BLaER1 treated with 17β-estradiol and CSF1 and Interleukin-3, amounts not matched to agents 10 nM and 100 nM (cell line): ENCODE data around the gene CDK1.

Experiments
- H3K27ac ChIP-seq, 11 experiments: shearing (Covaris generic); formaldehyde crosslinking; 2 replicates each; pipeline ENCODE4 v1.8.1; 2022
- H3K27me3 ChIP-seq, 11 experiments: shearing (Covaris generic); formaldehyde crosslinking; 2 replicates each; pipeline ENCODE4 v1.8.1; 2022
- H3K36me3 ChIP-seq, 11 experiments: shearing (Covaris generic); formaldehyde crosslinking; 2 replicates each; pipeline ENCODE4 v1.8.1; 2022
- H3K4me1 ChIP-seq, 10 experiments: shearing (Covaris generic); formaldehyde crosslinking; 2 replicates each; pipeline ENCODE4 v1.8.1; 2022
- H3K4me2 ChIP-seq, 11 experiments: shearing (Covaris generic); formaldehyde crosslinking; 2 replicates each; pipeline ENCODE4 v1.8.1; 2022
- H3K4me3 ChIP-seq, 10 experiments: shearing (Covaris generic); formaldehyde crosslinking; 2 replicates each; pipeline ENCODE4 v1.8.1; 2022
- H3K9ac ChIP-seq, 11 experiments: shearing (Covaris generic); formaldehyde crosslinking; 2 replicates each; pipeline ENCODE4 v1.8.1; 2022
- H3K9me3 ChIP-seq, 11 experiments: shearing (Covaris generic); formaldehyde crosslinking; replicated peaks in 1 of 11; 2 replicates each; pipeline ENCODE4 v1.8.1; 2022
- H4K20me1 ChIP-seq, 11 experiments: shearing (Covaris generic); formaldehyde crosslinking; 2 replicates each; pipeline ENCODE4 v1.8.1; 2022
- Cebpa-rat ChIP-seq, 11 experiments: shearing (Covaris generic); IDR thresholded peaks; 2 replicates each; pipeline ENCODE4 v1.8.1; 2022

CDK1 gene

GRCh38 chr10:60778214-60778970 is at the start of gene CDK1:
Gene CDK1 (plus strand): TSS chr10:60778478. CDS start chr10:60780166, 1,688 bp downstream.
- peak within 1 kb of the TSS; percentile 88 to 100 (median 93) for H3K4me2 ChIP-seq
- no peak for TF ChIP-seq Cebpa-rat (IDR thresholded peaks at IDR 0.05)
- no peaks in the 10 kb centered on the region for H3K27me3 ChIP-seq
- 0 out of 22 replicates have a peak, but pooled peaks cover 0 to 5% (median 0%) of the 10 kb centered on the region in 11 experiments for H3K9me3 ChIP-seq
- H3K9ac ChIP-seq = peak within 1 kb of the TSS; percentile 81 to 97 (median 94)
- H4K20me1 ChIP-seq = peaks cover 0 to 47% (median 6%) of the 10 kb centered on the region in 11 experiments; a peak in 9 of 22 replicates
- peaks cover 17 to 46% (median 28%) of the 10 kb centered on the region in 10 experiments for H3K4me1 ChIP-seq
- H3K27ac ChIP-seq = peak within 1 kb of the TSS; percentile 44 to 97 (median 92); a peak in 20 of 22 replicates
- H3K4me3 ChIP-seq = peak within 1 kb of the TSS; percentile 77 to 94 (median 84)
- peaks cover 0 to 37% (median 28%) of the 10 kb centered on the region in 11 experiments; a peak in 14 of 22 replicates for H3K36me3 ChIP-seq

- Histone ChIP-seq H3K36me3 (no peaks in the 10 kb centered on the region), H3K4me1 (peaks cover 0 to 18% (median 0%) of the 10 kb centered on the region in 10 experiments; a peak in 6 of 20 replicates), H3K27me3 (no peaks in the 10 kb centered on the region), H3K9ac (no peak overlapping the region), H4K20me1 (no peaks in the 10 kb centered on the region), H3K9me3 (peaks cover 5 to 11% (median 9%) of the 10 kb centered on the region in 11 experiments; a peak in 16 of 22 replicates), H3K4me2 (no peak overlapping the region), H3K27ac (no peak overlapping the region), H3K4me3 (no peak overlapping the region)
- no peak for TF ChIP-seq Cebpa-rat (IDR thresholded peaks at IDR 0.05)
Observed at GRCh38 chr10:60729106-60729505, 49.2 kb upstream of the CDK1 start.

GRCh38 chr10:60731134-60731885 is 47.0 kb upstream of the CDK1 start:
- Histone ChIP-seq H3K36me3 (no peaks in the 10 kb centered on the region), H3K27me3 (no peaks in the 10 kb centered on the region), H3K4me1 (peaks cover 0 to 13% (median 0%) of the 10 kb centered on the region in 10 experiments; a peak in 7 of 20 replicates), H3K9me3 (peaks cover 5 to 11% (median 9%) of the 10 kb centered on the region in 11 experiments; a peak in 16 of 22 replicates), H3K4me2 (peak overlapping the region in 3 of 11 experiments; percentile 17 to 41 (median 38); a peak in 3 of 22 replicates), H3K4me3 (no peak overlapping the region), H4K20me1 (no peaks in the 10 kb centered on the region), H3K9ac (no peak overlapping the region), H3K27ac (no peak overlapping the region; a peak in 1 of 22 replicates)
- TF ChIP-seq Cebpa-rat (IDR thresholded peaks at IDR 0.05) = no peak

- Histone ChIP-seq H4K20me1 (no peaks in the 10 kb centered on the region), H3K9me3 (peaks cover 5 to 11% (median 9%) of the 10 kb centered on the region in 11 experiments; a peak in 16 of 22 replicates), H3K4me1 (peaks cover 0 to 11% (median 0%) of the 10 kb centered on the region in 10 experiments; a peak in 5 of 20 replicates), H3K36me3 (no peaks in the 10 kb centered on the region), H3K4me3 (no peak overlapping the region), H3K27me3 (no peaks in the 10 kb centered on the region), H3K4me2 (no peak overlapping the region), H3K9ac (no peak overlapping the region), H3K27ac (no peak overlapping the region)
- no peak for TF ChIP-seq Cebpa-rat (IDR thresholded peaks at IDR 0.05)
Observed at GRCh38 chr10:60732198-60732806, 46.0 kb upstream of the CDK1 start.

GRCh38 chr10:60732807-60733516 is 45.3 kb upstream of the CDK1 start:
- no peaks in the 10 kb centered on the region for H3K36me3 ChIP-seq
- no peaks in the 10 kb centered on the region for H4K20me1 ChIP-seq
- no peak overlapping the region for H3K4me2 ChIP-seq
- peaks cover 0 to 9% (median 0%) of the 10 kb centered on the region in 10 experiments; a peak in 5 of 20 replicates for H3K4me1 ChIP-seq
- no peaks in the 10 kb centered on the region for H3K27me3 ChIP-seq
- TF ChIP-seq Cebpa-rat (IDR thresholded peaks at IDR 0.05) = no peak
- H3K4me3 ChIP-seq = no peak overlapping the region
- peaks cover 5 to 11% (median 9%) of the 10 kb centered on the region in 11 experiments; a peak in 16 of 22 replicates for H3K9me3 ChIP-seq
- H3K9ac ChIP-seq = no peak overlapping the region
- no peak overlapping the region for H3K27ac ChIP-seq

- no peaks in the 10 kb centered on the region for H3K27me3 ChIP-seq
- TF ChIP-seq Cebpa-rat (IDR thresholded peaks at IDR 0.05) = no peak
- no peaks in the 10 kb centered on the region for H4K20me1 ChIP-seq
- peaks cover 5 to 11% (median 9%) of the 10 kb centered on the region in 11 experiments; a peak in 16 of 22 replicates for H3K9me3 ChIP-seq
- no peak overlapping the region for H3K4me3 ChIP-seq
- no peak overlapping the region for H3K9ac ChIP-seq
- no peak overlapping the region for H3K4me2 ChIP-seq
- no peaks in the 10 kb centered on the region for H3K36me3 ChIP-seq
- peaks cover 0 to 7% (median 0%) of the 10 kb centered on the region in 10 experiments; a peak in 3 of 20 replicates for H3K4me1 ChIP-seq
- H3K27ac ChIP-seq = no peak overlapping the region
Observed at GRCh38 chr10:60733517-60733822, 44.8 kb upstream of the CDK1 start.

GRCh38 chr10:60733826-60734225 is 44.5 kb upstream of the CDK1 start:
- no peak overlapping the region for H3K4me3 ChIP-seq
- H3K9ac ChIP-seq = no peak overlapping the region
- no peaks in the 10 kb centered on the region for H4K20me1 ChIP-seq
- no peak overlapping the region for H3K4me2 ChIP-seq
- H3K4me1 ChIP-seq = peaks cover 0 to 7% (median 0%) of the 10 kb centered on the region in 10 experiments; a peak in 3 of 20 replicates
- no peaks in the 10 kb centered on the region for H3K36me3 ChIP-seq
- no peak overlapping the region for H3K27ac ChIP-seq
- TF ChIP-seq Cebpa-rat (IDR thresholded peaks at IDR 0.05) = no peak
- H3K27me3 ChIP-seq = no peaks in the 10 kb centered on the region
- peaks cover 5 to 11% (median 9%) of the 10 kb centered on the region in 11 experiments; a peak in 16 of 22 replicates for H3K9me3 ChIP-seq

GRCh38 chr10:60734226-60734625 is 44.1 kb upstream of the CDK1 start:
- TF ChIP-seq Cebpa-rat (IDR thresholded peaks at IDR 0.05) = no peak
- H4K20me1 ChIP-seq = no peaks in the 10 kb centered on the region
- H3K4me3 ChIP-seq = no peak overlapping the region

More at GRCh38 chr10:60734226-60734625, 44.1 kb upstream of the CDK1 start:
- H3K4me2 ChIP-seq = no peak overlapping the region
- no peak overlapping the region for H3K27ac ChIP-seq
- peaks cover 5 to 11% (median 9%) of the 10 kb centered on the region in 11 experiments; a peak in 16 of 22 replicates for H3K9me3 ChIP-seq
- H3K9ac ChIP-seq = no peak overlapping the region
- H3K27me3 ChIP-seq = no peaks in the 10 kb centered on the region
- H3K4me1 ChIP-seq = peaks cover 0 to 7% (median 0%) of the 10 kb centered on the region in 10 experiments; a peak in 3 of 20 replicates
- no peaks in the 10 kb centered on the region for H3K36me3 ChIP-seq
